Effector memory CD4-positive, alpha-beta T cell (primary cell): ENCODE measurements around the gene MOSPD3.
A peak's percentile ranks its signal among the peaks of the same experiment; 100 is the strongest.

Experiments
- DNase-seq, 3 donors: peaks; one replicate each; pipeline ENCODE4 v3.0.0-alpha.2; 2020
- H3K27ac ChIP-seq: 2 replicates; pipeline ENCODE4 v1.7.0; 2013; ENCODE audit warnings: mild to moderate bottlenecking, low read length, moderate library complexity; ENCODE audit not compliant: insufficient read depth, poor library complexity, severe bottlenecking
- H3K27me3 ChIP-seq: replicated peaks from 2 replicates; pipeline ENCODE4 v1.7.0; 2013; ENCODE audit warnings: mild to moderate bottlenecking, low read length; ENCODE audit not compliant: insufficient read depth, control insufficient read depth, poor library complexity, severe bottlenecking
- H3K36me3 ChIP-seq: 2 replicates; pipeline ENCODE4 v1.7.0; 2013; ENCODE audit warnings: mild to moderate bottlenecking, low read length, moderate library complexity; ENCODE audit not compliant: control insufficient read depth, insufficient read depth
- H3K4me1 ChIP-seq: 2 replicates; pipeline ENCODE4 v1.7.0; 2013; ENCODE audit warnings: low read length, mild to moderate bottlenecking; ENCODE audit not compliant: control insufficient read depth, insufficient read depth, poor library complexity, severe bottlenecking
- H3K4me3 ChIP-seq: 2 replicates; pipeline ENCODE4 v1.7.0; 2013; ENCODE audit warnings: low read length, low read depth, mild to moderate bottlenecking; ENCODE audit not compliant: insufficient read depth, poor library complexity, severe bottlenecking
- H3K9me3 ChIP-seq: 2 replicates; pipeline ENCODE4 v1.7.0; 2013; ENCODE audit warnings: mild to moderate bottlenecking, low read length, moderate library complexity; ENCODE audit not compliant: control insufficient read depth

Gene MOSPD3

DNA sequence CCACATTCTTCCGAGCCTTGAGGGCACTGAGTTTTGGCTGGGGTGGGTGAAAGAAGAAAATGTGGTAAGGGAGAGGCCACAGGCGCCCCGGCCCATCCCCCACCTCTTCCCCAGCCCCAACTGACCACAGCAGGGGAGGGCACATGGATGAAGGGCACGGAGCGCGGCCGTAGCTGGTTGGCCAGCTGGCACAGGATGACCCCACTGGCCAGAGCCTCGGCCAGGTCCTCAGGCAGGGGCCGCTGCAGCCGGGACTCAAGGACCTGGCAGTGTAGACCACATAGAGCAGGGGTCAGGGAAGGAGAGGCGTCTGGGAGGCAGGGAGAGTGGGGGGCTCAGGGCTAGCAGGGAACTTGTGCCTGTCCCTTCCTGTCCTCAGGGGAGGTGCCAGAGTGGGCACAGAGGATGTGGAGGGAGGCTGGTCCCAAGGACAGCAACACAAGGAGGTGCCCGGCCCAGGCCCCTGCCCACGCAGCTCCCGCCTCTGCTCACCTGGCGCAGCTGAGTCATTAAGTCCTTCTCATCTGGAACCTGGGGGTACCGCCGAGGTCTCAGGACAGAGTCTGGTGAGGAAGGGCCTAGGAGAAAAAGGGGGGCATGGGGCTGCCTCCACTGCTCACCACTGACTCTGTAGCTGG is 36.5 kb upstream of the MOSPD3 start:
- no peak overlapping the region for H3K4me3 ChIP-seq
- no peak overlapping the region for H3K27ac ChIP-seq
- no peaks in the 10 kb centered on the region for H3K27me3 ChIP-seq
- H3K36me3 ChIP-seq, result peaks cover 73% of the 10 kb centered on the region
- no peaks in the 10 kb centered on the region for H3K9me3 ChIP-seq
- peaks cover 10% of the 10 kb centered on the region for H3K4me1 ChIP-seq
- no peak for DNase-seq

DNA sequence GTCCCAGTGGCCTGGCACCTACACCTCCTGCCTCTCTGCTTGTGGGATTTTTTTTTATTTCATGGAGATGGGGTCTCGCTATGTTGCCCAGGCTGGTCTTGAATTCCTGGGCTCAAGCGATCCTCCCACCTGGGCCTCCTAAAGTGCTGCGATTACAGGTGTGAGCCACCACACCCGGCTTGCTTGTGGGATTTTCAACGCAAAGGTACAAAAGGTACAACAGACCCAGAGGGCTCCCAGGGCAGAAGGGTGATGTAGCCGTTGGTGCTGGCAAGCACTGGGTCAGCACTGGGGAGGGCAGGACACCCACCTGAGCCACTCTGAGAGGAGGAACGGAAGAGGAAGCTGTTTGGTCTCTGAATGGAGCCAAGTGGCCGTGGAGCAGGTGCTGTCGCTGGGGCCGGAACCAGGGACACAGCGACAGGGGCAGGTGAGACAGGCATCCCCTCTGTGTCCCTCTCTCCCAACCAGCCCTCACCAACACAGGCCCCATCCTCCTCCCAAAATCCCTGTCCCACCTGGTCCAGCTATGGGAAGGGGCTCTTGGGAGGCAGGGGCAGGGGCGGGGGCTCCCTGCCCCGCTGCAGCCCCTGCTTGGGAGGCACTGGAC is 35.9 kb upstream of the MOSPD3 start:
- no peak overlapping the region for H3K4me3 ChIP-seq
- H3K36me3 ChIP-seq, result peaks cover 79% of the 10 kb centered on the region

GRCh38 chr7:100577103-100577502 is 35.2 kb upstream of the MOSPD3 start:
- H3K27ac ChIP-seq, result no peak overlapping the region
- DNase-seq, result no peak
- no peak overlapping the region for H3K4me3 ChIP-seq
- no peaks in the 10 kb centered on the region for H3K27me3 ChIP-seq
- H3K36me3 ChIP-seq, result peaks cover 85% of the 10 kb centered on the region
- no peaks in the 10 kb centered on the region for H3K9me3 ChIP-seq
- peaks cover 6% of the 10 kb centered on the region for H3K4me1 ChIP-seq

More for the DNA sequence above, 35.9 kb upstream of the MOSPD3 start:
- no peaks in the 10 kb centered on the region for H3K9me3 ChIP-seq
- H3K27me3 ChIP-seq, result no peaks in the 10 kb centered on the region
- H3K27ac ChIP-seq, result no peak overlapping the region
- H3K4me1 ChIP-seq, result peaks cover 5% of the 10 kb centered on the region
- no peak for DNase-seq

GRCh38 chr7:100577507-100577906 is 34.8 kb upstream of the MOSPD3 start:
- no peak overlapping the region for H3K4me3 ChIP-seq
- no peak for DNase-seq
- no peak overlapping the region for H3K27ac ChIP-seq
- peaks cover 86% of the 10 kb centered on the region for H3K36me3 ChIP-seq
- no peaks in the 10 kb centered on the region for H3K27me3 ChIP-seq
- H3K4me1 ChIP-seq, result peaks cover 10% of the 10 kb centered on the region
- no peaks in the 10 kb centered on the region for H3K9me3 ChIP-seq

- DNase-seq, result no peak
- H3K9me3 ChIP-seq, result no peaks in the 10 kb centered on the region
- no peaks in the 10 kb centered on the region for H3K27me3 ChIP-seq
- H3K4me3 ChIP-seq, result no peak overlapping the region
- H3K36me3 ChIP-seq, result peaks cover 79% of the 10 kb centered on the region
- H3K4me1 ChIP-seq, result peaks cover 20% of the 10 kb centered on the region
- H3K27ac ChIP-seq, result peak overlapping the region; percentile 11
Measured at GRCh38 chr7:100578246-100579183, 33.8 kb upstream of the MOSPD3 start.

DNA sequence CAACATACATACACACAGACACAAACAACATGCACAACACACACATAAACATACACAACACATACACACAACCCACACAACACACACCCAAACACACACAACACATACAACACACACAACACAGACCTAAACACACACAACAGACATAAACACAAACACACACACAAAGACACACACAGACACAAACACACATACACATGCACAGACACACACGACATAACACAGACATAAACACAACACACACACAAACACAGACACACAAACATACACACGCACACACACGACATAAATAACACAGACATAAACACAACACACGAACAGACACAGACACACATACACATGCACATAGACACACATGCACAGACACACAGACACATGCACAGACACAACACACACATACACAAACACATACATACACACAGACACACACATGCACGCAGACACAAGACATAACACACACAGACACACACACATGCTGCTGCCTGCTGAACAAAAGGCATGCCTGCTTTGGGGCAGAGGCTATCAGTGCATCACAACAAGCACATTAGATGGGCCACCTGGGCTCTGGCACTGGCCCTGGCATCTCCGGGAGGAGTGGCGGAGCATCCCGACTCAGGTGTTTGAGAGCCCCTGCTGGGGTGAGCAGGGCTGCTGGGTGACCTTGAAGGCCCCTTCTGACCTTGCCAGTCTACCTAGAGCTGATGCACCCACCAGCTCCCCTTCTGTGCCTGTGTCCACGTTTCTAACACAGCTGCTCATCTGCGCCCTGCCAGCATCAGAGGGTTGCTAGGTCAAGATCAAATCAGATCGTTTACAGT is 31.7 kb upstream of the MOSPD3 start:
- Histone ChIP-seq H3K27ac (no peak overlapping the region), H3K27me3 (no peaks in the 10 kb centered on the region), H3K4me1 (peaks cover 40% of the 10 kb centered on the region), H3K36me3 (peaks cover 61% of the 10 kb centered on the region), H3K9me3 (no peaks in the 10 kb centered on the region), H3K4me3 (no peak overlapping the region)
- DNase-seq, result no peak

GRCh38 chr7:100582041-100582579 is 30.2 kb upstream of the MOSPD3 start:
- H3K4me1 ChIP-seq, result peaks cover 45% of the 10 kb centered on the region
- no peak for DNase-seq
- H3K36me3 ChIP-seq, result peaks cover 47% of the 10 kb centered on the region
- no peaks in the 10 kb centered on the region for H3K27me3 ChIP-seq
- H3K9me3 ChIP-seq, result no peaks in the 10 kb centered on the region
- H3K4me3 ChIP-seq, result peak overlapping the region; percentile 7
- peak overlapping the region; percentile 80 for H3K27ac ChIP-seq

- no peak for DNase-seq
- H3K27me3 ChIP-seq, result no peaks in the 10 kb centered on the region
- peak overlapping the region; percentile 80 for H3K27ac ChIP-seq
- H3K4me1 ChIP-seq, result peaks cover 46% of the 10 kb centered on the region
- H3K9me3 ChIP-seq, result no peaks in the 10 kb centered on the region
- H3K4me3 ChIP-seq, result peak overlapping the region; percentile 95
- peaks cover 42% of the 10 kb centered on the region for H3K36me3 ChIP-seq
Measured at GRCh38 chr7:100582650-100583049, 29.7 kb upstream of the MOSPD3 start.
